ENCODE measurements around the gene POU3F3. TPM values are rescaled to one million over a fixed set of nuclear protein-coding genes. Genes with fewer than 3 reads are reported as not detected.

Gene POU3F3
- total and polyA plus RNA-seq, 4 donors: 0.23 TPM; not detected in 3

- Histone ChIP-seq H3K9ac (ENCODE audit: insufficient read depth in 1 of 2, low read length in 2 of 2) (no peak overlapping the region), H3K4me3 (no peak overlapping the region), H3K36me3 (ENCODE audit: control insufficient read depth in 4 of 4, insufficient read depth in 4 of 4, low read length in 4 of 4) (no peaks in the 10 kb centered on the region), H3K27me3 (ENCODE audit: control insufficient read depth in 3 of 3, insufficient read depth in 3 of 3, low read length in 2 of 3) (no peaks in the 10 kb centered on the region), H3K27ac (ENCODE audit: low read depth in 1 of 2, low read length in 1 of 2) (no peak overlapping the region), H3K4me1 (ENCODE audit: control insufficient read depth in 5 of 5, insufficient read depth in 5 of 5, low read length in 5 of 5) (no peaks in the 10 kb centered on the region), H3K9me3 (ENCODE audit: control insufficient read depth in 4 of 4, insufficient read depth in 3 of 4, low read length in 3 of 4) (peaks cover 0 to 8% (median 0%) of the 10 kb centered on the region in 4 donors)
- no peak for TF ChIP-seq CTCF (IDR thresholded peaks at IDR 0.05; ENCODE audit: control extremely low read depth, extremely low read depth)
- DNase-seq: no peak
- 69 to 76% methylated on average over 15 of the region's 15 CpGs for WGBS, 2 donors
- ATAC-seq (ENCODE audit: insufficient read depth, low FRiP score): no peak
These were observed 36.2 kb downstream of the POU3F3 start for GRCh38 chr2:104889960-104890684.

GRCh38 chr2:104890685-104891069 lies 36.8 kb downstream of the POU3F3 start:
- Histone ChIP-seq H3K9ac (ENCODE audit: insufficient read depth in 1 of 2, low read length in 2 of 2) (no peak overlapping the region), H3K4me1 (ENCODE audit: control insufficient read depth in 5 of 5, insufficient read depth in 5 of 5, low read length in 5 of 5) (no peaks in the 10 kb centered on the region), H3K36me3 (ENCODE audit: control insufficient read depth in 4 of 4, insufficient read depth in 4 of 4, low read length in 4 of 4) (no peaks in the 10 kb centered on the region), H3K27ac (ENCODE audit: low read depth in 1 of 2, low read length in 1 of 2) (no peak overlapping the region), H3K9me3 (ENCODE audit: control insufficient read depth in 4 of 4, insufficient read depth in 3 of 4, low read length in 3 of 4) (peaks cover 0 to 8% (median 0%) of the 10 kb centered on the region in 4 donors), H3K4me3 (no peak overlapping the region), H3K27me3 (ENCODE audit: control insufficient read depth in 3 of 3, insufficient read depth in 3 of 3, low read length in 2 of 3) (no peaks in the 10 kb centered on the region)
- 86% methylated on average over 10 of the region's 10 CpGs for WGBS, 2 donors
- DNase-seq (no peak), ATAC-seq (ENCODE audit: insufficient read depth, low FRiP score) (no peak)
- TF ChIP-seq CTCF (IDR thresholded peaks at IDR 0.05; ENCODE audit: control extremely low read depth, extremely low read depth): no peak

GRCh38 chr2:104891145-104891544 lies 37.2 kb downstream of the POU3F3 start:
- Histone ChIP-seq H3K4me3 (no peak overlapping the region), H3K27ac (ENCODE audit: low read depth in 1 of 2, low read length in 1 of 2) (no peak overlapping the region), H3K4me1 (ENCODE audit: control insufficient read depth in 5 of 5, insufficient read depth in 5 of 5, low read length in 5 of 5) (no peaks in the 10 kb centered on the region), H3K36me3 (ENCODE audit: control insufficient read depth in 4 of 4, insufficient read depth in 4 of 4, low read length in 4 of 4) (no peaks in the 10 kb centered on the region), H3K9ac (ENCODE audit: insufficient read depth in 1 of 2, low read length in 2 of 2) (no peak overlapping the region), H3K27me3 (ENCODE audit: control insufficient read depth in 3 of 3, insufficient read depth in 3 of 3, low read length in 2 of 3) (no peaks in the 10 kb centered on the region), H3K9me3 (ENCODE audit: control insufficient read depth in 4 of 4, insufficient read depth in 3 of 4, low read length in 3 of 4) (peaks cover 0 to 12% (median 0%) of the 10 kb centered on the region in 4 donors)
- TF ChIP-seq CTCF (IDR thresholded peaks at IDR 0.05; ENCODE audit: control extremely low read depth, extremely low read depth): no peak
- ATAC-seq (ENCODE audit: insufficient read depth, low FRiP score): no peak
- no peak for DNase-seq
- WGBS, 2 donors: 85 to 95% methylated on average over 2 of the region's 2 CpGs
